Measurements from ENCODE around the gene LENEP.

GRCh38 chr1:155017946-155018316 is 24.5 kb downstream of the LENEP start:
- TF ChIP-seq CTCF (conservative IDR thresholded peaks at IDR 0.05; ENCODE audit: low read length) (no peak), EZH2phosphoT487 (IDR thresholded peaks at IDR 0.05; ENCODE audit: borderline replicate concordance) (no peak)
